Activated CD4-positive, alpha-beta T cell treated with anti-CD3 and anti-CD28 coated beads, Interleukin-2, amount 10 ng/mL, durations not matched to agents 24 days and 14 days (primary cell): Measurements from ENCODE around the gene SRSF9. TPM values are rescaled to one million over a fixed set of nuclear protein-coding genes. Genes with fewer than 3 reads are reported as not detected.
"Not testable (repeated sequence)": the region's sequence is repeated elsewhere in the genome, so short reads cannot be mapped to it uniquely, and the experiment has no call there.

Experiments used
- DNase-seq: peaks from one replicate; pipeline ENCODE4 v3.0.0; 2022
- H3K27ac Mint-ChIP-seq: one replicate; pipeline ENCODE4 v1.8.0; 2022; ENCODE audit warnings: mild to moderate bottlenecking, mixed read lengths
- H3K27me3 Mint-ChIP-seq: one replicate; pipeline ENCODE4 v1.8.0; 2022; ENCODE audit warnings: mixed read lengths
- H3K36me3 Mint-ChIP-seq: one replicate; pipeline ENCODE4 v1.8.0; 2022; ENCODE audit warnings: low read depth, mild to moderate bottlenecking, mixed read lengths
- H3K4me1 Mint-ChIP-seq: one replicate; pipeline ENCODE4 v1.8.0; 2021; ENCODE audit warnings: mixed read lengths
- H3K4me3 Mint-ChIP-seq: one replicate; pipeline ENCODE4 v1.8.0; 2022; ENCODE audit warnings: mild to moderate bottlenecking, moderate library complexity, mixed read lengths
- H3K9me3 Mint-ChIP-seq: one replicate; pipeline ENCODE4 v1.8.0; 2021; ENCODE audit warnings: mixed read lengths
- intact Hi-C: fragments of 100-400 bp; cut with micrococcal nuclease; formaldehyde crosslinking; loops from one replicate; pipeline ENCODE4 v1.15.1; 2023
- total RNA-seq: library from RNA; stranded (reverse); gene quantifications from 2 replicates; pipeline ENCODE4 v1.2.3, GENCODE V29; 2022

SRSF9 gene
- total RNA-seq, 1 donor from 2014 or later, result 255 TPM

DNA sequence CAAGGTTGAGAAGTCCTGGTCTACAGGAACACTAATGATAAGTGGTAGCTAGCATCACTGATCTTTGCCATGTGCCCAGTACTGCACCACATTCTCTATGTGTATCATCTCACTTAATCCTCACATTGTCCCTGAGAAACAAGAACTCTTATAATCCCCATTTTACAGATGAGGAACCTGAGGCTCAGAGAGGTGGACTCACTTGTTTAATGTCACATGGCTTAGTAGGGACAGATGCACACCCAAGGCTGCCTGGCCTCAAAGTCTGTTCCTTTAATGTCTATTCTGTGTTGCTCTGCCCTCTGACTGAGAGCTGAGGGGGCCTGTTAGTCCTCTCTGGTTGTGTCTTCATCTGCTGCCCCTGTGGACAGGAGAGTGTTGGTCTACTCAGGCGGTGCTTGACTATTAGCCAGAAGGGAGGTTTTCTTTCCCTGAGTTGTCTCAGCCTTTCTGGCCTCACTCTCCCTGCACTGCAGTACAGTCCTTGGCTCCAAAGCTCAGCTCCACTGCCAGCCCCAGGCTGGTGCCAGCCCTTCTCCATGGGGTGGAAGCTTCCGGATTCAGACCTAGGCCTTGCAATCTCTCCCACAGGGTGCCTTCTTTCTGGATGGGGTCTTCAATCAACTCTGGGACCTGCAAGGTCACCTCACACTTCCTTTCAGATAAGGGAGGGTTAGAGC lies 21.4 kb upstream of the SRSF9 start:
- H3K9me3 Mint-ChIP-seq, result no peaks in the 10 kb centered on the region
- no peak overlapping the region for H3K27ac Mint-ChIP-seq

DNA sequence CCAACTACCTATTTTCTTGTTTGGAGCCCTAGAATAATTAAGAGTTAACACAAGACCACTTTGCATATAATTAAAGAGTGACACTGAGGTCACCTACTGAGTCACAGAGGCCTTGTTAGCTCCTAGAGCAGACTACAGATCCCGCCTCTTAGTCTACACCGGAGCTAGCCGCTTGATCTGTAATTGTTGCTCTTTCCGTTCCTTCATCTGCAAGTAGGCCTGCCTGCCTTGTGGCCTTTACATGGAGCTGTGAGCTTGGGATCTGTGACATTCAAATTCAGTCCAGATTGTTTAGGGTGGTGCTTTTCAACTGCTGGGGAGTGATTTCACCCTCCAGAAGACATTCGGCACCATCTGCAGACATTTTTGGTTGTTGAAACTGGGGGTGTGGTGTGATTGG lies 20.8 kb upstream of the SRSF9 start:
- no peak overlapping the region for H3K27ac Mint-ChIP-seq

More for the DNA sequence above, 21.4 kb upstream of the SRSF9 start:
- intact Hi-C loops, result no loop called here
- Mint-ChIP-seq H3K36me3 (peaks cover 7% of the 10 kb centered on the region), H3K4me1 (peaks cover 11% of the 10 kb centered on the region), H3K27me3 (no peaks in the 10 kb centered on the region), H3K4me3 (no peak overlapping the region)
- no peak for DNase-seq

DNA sequence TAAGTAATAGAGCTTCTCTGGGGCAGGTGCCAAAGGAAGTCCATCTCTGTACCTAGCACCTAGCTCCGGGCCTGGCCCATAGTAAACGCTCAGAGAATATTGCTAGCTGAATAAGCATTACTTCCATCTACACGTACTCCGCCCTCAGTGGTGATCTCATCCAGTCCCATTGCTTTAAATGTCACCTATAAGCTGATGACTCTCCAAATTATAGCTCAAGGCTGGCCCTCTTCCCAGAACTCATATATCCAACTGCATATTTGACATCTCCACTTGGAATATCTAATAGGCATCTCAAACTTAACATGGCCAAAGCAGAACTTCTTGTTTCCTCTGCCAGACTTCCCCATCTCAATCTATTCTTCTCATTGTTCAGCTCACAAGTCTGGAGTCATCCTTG lies 19.5 kb upstream of the SRSF9 start:
- H3K4me3 Mint-ChIP-seq, result no peak overlapping the region
- H3K9me3 Mint-ChIP-seq, result no peaks in the 10 kb centered on the region
- H3K27ac Mint-ChIP-seq, result no peak overlapping the region
- intact Hi-C loops, result no loop called here
- peaks cover 3% of the 10 kb centered on the region for H3K4me1 Mint-ChIP-seq
- peaks cover 2% of the 10 kb centered on the region for H3K36me3 Mint-ChIP-seq
- no peak for DNase-seq
- H3K27me3 Mint-ChIP-seq, result no peaks in the 10 kb centered on the region

More for the DNA sequence above, 20.8 kb upstream of the SRSF9 start:
- H3K36me3 Mint-ChIP-seq, result peaks cover 5% of the 10 kb centered on the region
- no peaks in the 10 kb centered on the region for H3K27me3 Mint-ChIP-seq
- no peak for DNase-seq
- peaks cover 10% of the 10 kb centered on the region for H3K4me1 Mint-ChIP-seq
- no peak overlapping the region for H3K4me3 Mint-ChIP-seq
- intact Hi-C loops, result no loop called here
- H3K9me3 Mint-ChIP-seq, result no peaks in the 10 kb centered on the region

DNA sequence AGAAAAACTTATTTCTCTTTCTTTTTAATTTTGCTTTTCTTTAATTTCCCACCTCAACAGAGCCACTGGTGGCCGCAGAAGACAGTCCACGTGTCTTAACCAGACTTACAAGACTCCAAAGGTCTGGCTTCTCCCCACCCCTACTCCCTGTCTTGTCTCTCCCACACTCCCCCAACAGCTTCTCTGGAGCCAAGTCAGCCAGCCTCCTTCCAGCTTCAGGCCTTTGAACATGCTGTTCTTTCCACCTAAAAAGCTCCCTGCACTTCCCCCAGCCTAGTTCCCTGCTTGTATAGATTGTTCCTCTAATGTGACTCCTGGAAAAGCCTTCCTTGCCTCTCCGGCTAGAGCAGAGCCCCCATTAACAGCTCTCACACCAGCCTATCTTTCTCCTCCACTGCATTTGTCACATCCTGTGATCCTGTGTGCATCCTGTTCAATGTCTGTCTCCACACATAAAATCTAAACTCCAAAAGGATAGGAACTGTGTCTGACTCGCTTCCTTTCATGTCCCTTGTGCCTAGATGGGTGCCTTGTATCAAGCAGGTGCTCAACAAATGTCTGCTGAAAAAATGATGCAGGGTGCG lies 18.6 kb upstream of the SRSF9 start:
- no peak for DNase-seq
- intact Hi-C loops, result no loop called here
- peaks cover 3% of the 10 kb centered on the region for H3K4me1 Mint-ChIP-seq
- H3K36me3 Mint-ChIP-seq, result peaks cover 2% of the 10 kb centered on the region
- no peaks in the 10 kb centered on the region for H3K9me3 Mint-ChIP-seq
- H3K27me3 Mint-ChIP-seq, result no peaks in the 10 kb centered on the region
- H3K4me3 Mint-ChIP-seq, result no peak overlapping the region
- H3K27ac Mint-ChIP-seq, result no peak overlapping the region

DNA sequence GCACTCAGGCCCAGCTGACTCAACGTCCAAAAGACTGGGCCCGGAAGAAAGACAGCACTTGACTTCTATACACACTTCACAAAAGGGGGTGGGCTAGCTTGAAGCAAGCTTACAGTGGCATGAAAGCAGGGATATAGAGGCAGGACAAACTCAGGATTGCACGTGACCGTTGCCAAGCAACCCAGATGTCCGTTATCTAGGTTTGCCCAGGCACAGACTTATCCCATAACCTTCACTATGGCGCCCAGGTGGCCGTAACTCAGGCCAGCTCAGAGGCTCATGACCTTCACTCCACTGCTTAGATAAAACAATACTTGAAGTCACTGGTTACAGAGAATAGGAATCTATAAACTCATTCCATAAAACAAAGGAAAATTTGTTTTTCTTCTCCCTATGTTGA lies 18.0 kb upstream of the SRSF9 start:
- H3K27me3 Mint-ChIP-seq, H3K27ac Mint-ChIP-seq, H3K36me3 Mint-ChIP-seq, DNase-seq, H3K4me3 Mint-ChIP-seq, H3K4me1 Mint-ChIP-seq, intact Hi-C loops, H3K9me3 Mint-ChIP-seq: not testable (repeated sequence)

DNA sequence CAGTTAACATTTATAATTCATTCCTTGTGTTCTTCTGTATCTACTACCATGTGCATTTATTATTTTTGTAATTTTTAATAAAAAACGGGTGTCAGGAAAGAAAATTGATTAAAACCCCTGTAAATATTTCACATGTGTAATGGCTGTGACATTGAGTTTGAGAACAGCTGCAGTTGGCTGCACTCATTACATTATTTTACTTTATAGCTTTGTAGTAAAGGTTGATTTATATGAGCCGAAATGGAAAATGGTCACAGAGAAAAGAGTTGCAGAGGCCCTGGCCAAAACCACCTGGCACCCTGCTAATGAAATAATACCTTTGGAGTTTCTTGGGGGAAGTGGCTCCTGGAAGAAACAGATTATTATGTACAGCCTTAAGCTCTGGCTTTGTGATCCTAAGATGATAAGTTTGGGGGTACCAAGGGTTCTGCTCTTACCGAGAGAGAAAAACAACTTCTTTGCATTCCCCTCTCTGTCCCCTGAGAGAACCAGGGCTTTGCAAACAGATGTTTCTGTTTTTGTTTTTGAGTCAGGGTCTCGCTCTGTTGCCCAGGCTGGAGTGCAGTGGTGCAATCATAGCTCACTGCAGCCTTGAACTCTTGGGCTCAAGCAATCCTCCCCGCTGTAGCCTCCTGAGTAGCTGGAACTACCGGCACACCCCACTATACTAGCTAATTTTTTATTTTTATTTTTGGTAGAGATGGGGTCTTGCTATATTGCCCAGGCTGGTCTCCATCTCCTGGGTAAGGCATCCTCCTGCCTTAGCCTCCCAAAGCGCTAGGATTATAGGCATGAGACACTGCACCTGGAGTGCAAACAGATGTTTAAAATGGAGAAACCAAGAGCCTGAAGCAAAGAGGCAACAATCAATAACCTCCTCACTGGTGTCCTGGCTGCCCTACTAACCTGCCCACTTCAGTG lies 16.7 kb upstream of the SRSF9 start:
- Mint-ChIP-seq H3K4me1 (peaks cover 3% of the 10 kb centered on the region), H3K36me3 (peaks cover 4% of the 10 kb centered on the region), H3K27me3 (no peaks in the 10 kb centered on the region), H3K9me3 (no peaks in the 10 kb centered on the region), H3K27ac (no peak overlapping the region), H3K4me3 (no peak overlapping the region)
- intact Hi-C loops, result no loop called here
- no peak for DNase-seq

DNA sequence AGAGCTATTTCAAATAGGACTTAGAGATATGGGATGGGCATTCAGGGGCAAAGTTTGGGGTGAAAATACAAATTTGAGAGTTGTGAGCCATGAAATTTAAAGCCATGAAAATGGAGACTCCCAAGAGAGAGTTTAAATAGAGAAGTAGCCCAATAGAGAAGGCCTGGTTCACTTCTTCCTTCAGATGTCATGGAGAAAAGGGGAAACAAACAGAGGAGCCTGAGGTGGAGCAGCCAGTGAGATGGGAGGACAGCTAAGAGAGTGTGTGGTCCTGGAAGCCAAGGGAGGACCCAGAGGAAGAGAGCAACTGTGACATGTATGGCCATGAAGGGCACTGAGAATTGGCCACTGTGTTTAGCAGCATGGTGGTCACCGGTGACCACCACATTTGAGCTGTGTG lies 14.1 kb upstream of the SRSF9 start:
- DNase-seq, result no peak
- Mint-ChIP-seq H3K36me3 (peaks cover 2% of the 10 kb centered on the region), H3K4me3 (no peak overlapping the region), H3K27me3 (no peaks in the 10 kb centered on the region), H3K9me3 (no peaks in the 10 kb centered on the region), H3K4me1 (peaks cover 3% of the 10 kb centered on the region), H3K27ac (no peak overlapping the region)
- intact Hi-C loops, result no loop called here

DNA sequence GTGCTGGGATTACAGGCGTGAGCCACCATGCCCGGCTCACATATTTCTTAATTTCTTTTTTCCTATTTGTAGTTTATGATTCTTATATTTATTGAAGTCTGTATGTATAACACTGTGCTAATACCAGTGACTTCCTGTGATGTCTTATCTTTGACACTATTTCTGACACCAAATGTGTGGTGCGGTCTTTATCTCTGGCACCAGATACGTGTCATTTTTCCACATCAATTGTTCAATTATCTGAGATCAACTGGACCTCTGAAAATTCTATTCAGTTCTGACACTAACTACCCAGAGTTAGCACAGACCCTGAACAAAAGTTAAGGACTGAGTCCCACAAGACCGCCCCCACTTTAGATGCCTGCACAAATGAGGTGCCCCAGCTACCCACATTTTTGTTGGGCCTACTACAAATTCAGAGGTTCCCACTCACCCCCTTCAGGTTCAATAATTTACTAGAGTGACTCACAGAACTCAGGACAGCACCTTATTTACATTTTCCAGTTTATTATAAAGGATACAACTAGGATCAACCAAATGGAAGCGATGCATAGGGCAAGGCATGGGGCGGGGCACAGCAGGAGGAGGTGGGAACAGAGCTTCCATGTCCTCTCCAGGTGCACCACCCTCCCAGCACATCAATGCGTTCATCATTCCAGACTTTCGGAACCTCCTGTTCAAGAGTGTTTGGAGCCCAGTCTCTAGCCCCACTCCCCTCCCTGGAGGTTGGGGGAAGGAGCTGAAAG lies 11.6 kb upstream of the SRSF9 start:
- H3K4me3 Mint-ChIP-seq, result no peak overlapping the region
- H3K36me3 Mint-ChIP-seq, result peaks cover 2% of the 10 kb centered on the region
- no peaks in the 10 kb centered on the region for H3K4me1 Mint-ChIP-seq
- H3K27me3 Mint-ChIP-seq, result no peaks in the 10 kb centered on the region
- DNase-seq, result no peak
- no peaks in the 10 kb centered on the region for H3K9me3 Mint-ChIP-seq
- no peak overlapping the region for H3K27ac Mint-ChIP-seq
- intact Hi-C loops, result no loop called here

DNA sequence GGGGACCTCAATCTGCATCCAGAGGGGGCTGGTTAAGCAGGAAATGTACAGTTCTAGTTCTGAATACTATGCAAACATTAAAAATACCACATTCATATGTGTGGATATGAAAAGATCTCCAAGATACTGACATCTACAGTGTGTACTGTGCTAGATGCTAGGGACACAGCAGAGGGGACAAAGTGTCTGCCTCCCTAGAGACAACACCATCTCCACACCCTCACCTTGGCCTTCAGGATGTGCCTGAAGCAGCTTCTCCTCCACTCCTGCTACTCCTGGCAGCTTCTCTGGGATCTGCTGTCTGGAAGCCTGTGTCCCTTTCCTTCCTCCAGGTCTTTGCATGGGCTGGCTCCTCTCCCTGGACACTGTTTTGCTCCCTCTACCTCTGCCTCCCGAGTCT lies 10.7 kb upstream of the SRSF9 start:
- Mint-ChIP-seq H3K27me3 (peaks cover 3% of the 10 kb centered on the region), H3K9me3 (no peaks in the 10 kb centered on the region), H3K27ac (no peak overlapping the region), H3K4me1 (no peaks in the 10 kb centered on the region), H3K36me3 (peaks cover 2% of the 10 kb centered on the region), H3K4me3 (no peak overlapping the region)
- DNase-seq, result no peak
- intact Hi-C loops, result no loop called here

DNA sequence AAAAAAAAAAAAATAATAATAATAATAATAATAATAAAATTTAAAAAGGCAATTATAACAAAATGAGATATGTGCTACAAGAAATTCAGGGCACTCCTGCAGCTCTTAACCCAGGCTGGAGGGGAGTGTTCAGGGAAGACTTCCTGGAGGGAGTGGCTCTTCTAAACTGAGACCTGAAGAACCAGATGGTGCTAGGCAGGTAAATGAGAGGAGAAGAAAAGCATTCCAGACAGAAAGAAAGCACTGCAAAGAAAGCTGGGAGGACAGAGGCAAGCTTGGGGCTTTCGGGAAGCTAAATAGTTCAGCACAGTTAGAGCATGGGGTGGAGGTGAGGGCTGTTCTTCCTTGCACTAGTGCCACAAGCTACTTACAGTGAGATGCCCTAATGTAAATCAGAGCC lies 9.9 kb upstream of the SRSF9 start:
- no peak overlapping the region for H3K4me3 Mint-ChIP-seq
- DNase-seq, result no peak
- intact Hi-C loops, result no loop called here
- peaks cover 2% of the 10 kb centered on the region for H3K36me3 Mint-ChIP-seq
- peaks cover 6% of the 10 kb centered on the region for H3K27me3 Mint-ChIP-seq
- no peak overlapping the region for H3K27ac Mint-ChIP-seq
- no peaks in the 10 kb centered on the region for H3K9me3 Mint-ChIP-seq
- H3K4me1 Mint-ChIP-seq, result peaks cover 3% of the 10 kb centered on the region

DNA sequence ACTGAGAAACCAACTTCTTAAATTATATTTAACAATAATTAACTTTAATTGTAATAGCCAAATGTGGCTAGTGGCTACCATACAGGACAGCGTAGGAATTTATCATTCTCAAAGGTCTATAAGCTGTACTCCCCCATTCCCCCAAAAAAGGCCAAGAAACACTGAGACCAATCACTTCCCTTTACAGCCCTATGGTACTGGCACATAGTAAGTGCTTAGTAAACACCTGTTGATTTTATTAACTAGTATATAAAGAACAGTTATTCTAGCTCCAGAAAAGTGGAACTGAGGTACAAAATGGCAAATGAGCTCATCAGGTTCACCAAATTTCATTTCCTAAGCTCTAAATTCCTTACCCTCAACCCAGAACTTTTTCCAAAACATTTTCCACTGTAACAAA lies 6.1 kb upstream of the SRSF9 start:
- Mint-ChIP-seq H3K36me3 (no peaks in the 10 kb centered on the region), H3K4me1 (peaks cover 13% of the 10 kb centered on the region), H3K27me3 (peaks cover 6% of the 10 kb centered on the region), H3K4me3 (no peak overlapping the region), H3K27ac (no peak overlapping the region), H3K9me3 (no peaks in the 10 kb centered on the region)
- intact Hi-C loops, result no loop called here
- no peak for DNase-seq

DNA sequence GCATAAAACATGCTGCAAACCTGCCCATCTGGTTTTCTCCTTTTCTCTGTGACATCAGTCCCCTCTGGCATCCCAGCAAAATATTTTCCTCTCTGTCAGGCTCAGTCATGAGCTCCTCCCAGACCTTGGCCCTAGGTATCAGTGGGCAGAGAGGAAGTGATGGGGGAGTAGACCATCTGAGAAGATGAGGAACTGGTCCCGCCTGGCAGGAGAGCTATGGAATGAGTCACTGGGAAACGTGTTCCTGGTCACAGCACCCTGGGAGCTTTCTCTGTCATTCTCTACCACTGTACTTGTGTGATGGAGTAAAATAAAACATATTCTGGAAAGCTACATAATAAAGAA lies 5.0 kb upstream of the SRSF9 start:
- no peaks in the 10 kb centered on the region for H3K36me3 Mint-ChIP-seq
- intact Hi-C loops, result no loop called here
- peaks cover 16% of the 10 kb centered on the region for H3K4me1 Mint-ChIP-seq
- DNase-seq, result no peak
- no peak overlapping the region for H3K4me3 Mint-ChIP-seq
- H3K27me3 Mint-ChIP-seq, result peaks cover 6% of the 10 kb centered on the region
- no peak overlapping the region for H3K27ac Mint-ChIP-seq
- no peaks in the 10 kb centered on the region for H3K9me3 Mint-ChIP-seq

DNA sequence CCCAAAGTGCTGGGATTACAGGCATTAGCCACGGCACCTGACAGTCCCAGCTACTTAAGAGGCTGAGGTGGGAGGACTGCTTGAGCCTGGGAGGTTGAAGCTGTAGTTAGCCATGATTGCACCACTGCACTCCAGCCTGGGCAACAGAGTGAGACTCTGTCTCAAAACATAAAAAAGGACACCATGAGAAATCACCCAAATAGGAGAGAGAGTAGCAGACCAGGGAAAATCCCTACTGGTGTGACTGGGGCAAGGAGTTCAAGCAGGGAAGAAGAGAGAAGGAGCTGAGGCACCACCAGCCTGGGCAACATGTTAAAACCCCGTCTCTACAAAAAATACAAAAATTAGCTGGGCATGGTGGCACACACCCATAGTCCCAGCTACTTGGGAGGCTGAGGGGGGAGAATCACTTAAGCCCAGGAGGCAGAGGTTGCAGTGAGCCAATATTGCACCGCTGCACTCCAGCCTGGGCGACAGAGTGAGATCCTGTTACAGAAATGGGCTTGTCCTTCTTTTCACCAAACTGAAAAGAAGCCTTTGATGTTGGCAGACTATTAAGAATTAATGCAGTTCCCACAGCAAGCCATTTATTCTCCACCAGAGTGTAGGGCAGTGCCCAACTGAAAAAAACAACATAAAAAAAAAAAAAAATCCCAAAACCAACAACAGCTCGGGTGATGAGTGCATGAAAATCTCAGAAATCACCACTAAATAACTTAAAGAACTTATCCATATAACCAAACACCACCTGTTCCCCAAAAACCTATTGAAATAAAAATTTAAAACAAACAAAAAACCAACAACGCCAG lies 4.5 kb upstream of the SRSF9 start:
- no peak for DNase-seq
- Mint-ChIP-seq H3K4me3 (no peak overlapping the region), H3K9me3 (no peaks in the 10 kb centered on the region), H3K36me3 (no peaks in the 10 kb centered on the region), H3K27me3 (peaks cover 6% of the 10 kb centered on the region), H3K4me1 (peaks cover 16% of the 10 kb centered on the region), H3K27ac (no peak overlapping the region)
- intact Hi-C loops, result no loop called here
